ENCODE data around the gene TPCN2.

The TPCN2 gene

GRCh38 chr11:69094111-69094914 lies 45.6 kb downstream of the TPCN2 start:
- no peak for DNase-seq (ENCODE audit: low read depth in 2 of 2)

GRCh38 chr11:69094915-69095290 lies 46.2 kb downstream of the TPCN2 start:
- DNase-seq (ENCODE audit: low read depth in 2 of 2) = no peak

- DNase-seq (ENCODE audit: low read depth in 2 of 2) = no peak
These were observed 46.6 kb downstream of the TPCN2 start for GRCh38 chr11:69095300-69095699.

- DNase-seq (ENCODE audit: low read depth in 2 of 2) = no peak
These were observed 47.7 kb downstream of the TPCN2 start for GRCh38 chr11:69096473-69096872.

- no peak for DNase-seq (ENCODE audit: low read depth in 2 of 2)
These were observed 48.5 kb downstream of the TPCN2 start for GRCh38 chr11:69097263-69097662.

DNA sequence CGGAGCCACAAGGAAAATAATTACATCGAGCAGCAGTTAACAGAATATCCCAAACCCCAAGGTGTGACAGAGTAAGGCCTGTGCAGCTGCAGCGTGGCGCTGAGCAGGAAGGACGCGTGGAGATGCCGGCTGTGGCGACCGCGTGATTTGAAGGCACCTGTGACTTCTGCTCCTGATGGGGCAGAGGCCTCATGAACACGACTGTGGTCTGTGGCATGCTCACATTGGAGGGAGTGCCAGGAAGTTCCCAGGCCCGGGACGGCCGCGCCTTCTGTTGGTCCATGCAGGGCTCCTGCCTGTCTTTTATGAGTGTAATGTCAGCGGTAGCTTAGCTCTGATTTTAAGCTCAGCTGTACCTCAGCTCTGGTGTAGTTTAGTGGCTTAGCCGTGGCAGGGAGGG lies 50.4 kb downstream of the TPCN2 start:
- DNase-seq (ENCODE audit: low read depth in 2 of 2) = no peak

DNA sequence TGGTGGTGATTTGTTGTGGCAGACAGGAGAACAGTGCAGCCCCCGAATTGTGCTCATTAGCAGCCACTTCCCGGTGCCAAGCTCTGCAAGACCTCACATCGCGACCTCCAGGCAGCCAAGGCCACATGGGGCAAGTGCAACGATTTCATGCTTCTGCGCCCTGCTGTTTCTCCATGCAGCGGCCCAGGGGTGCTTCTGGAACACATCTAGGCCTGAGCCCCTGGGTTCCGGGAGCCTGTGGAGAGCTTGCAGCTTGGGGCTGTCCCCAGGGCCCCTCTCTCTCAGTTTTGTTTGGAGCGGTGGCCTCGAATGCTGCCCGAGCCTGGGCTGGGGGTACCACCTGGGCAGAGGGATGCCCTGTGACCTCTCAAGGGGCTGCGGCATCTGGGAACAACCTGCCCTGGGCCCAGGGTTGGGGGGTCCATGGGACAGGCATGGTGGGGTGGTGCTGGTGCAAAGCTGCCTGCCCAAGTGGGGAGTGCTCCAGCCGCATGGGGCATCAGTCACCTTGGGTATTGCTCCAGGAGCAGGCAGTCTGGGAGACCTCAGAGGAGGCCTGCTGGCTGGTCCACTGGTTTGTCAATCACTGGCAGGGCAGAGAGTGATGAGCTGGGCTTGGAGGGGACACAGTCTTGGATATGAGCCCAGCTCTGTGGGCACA lies 51.9 kb downstream of the TPCN2 start:
- DNase-seq (ENCODE audit: low read depth in 2 of 2) = no peak

DNA sequence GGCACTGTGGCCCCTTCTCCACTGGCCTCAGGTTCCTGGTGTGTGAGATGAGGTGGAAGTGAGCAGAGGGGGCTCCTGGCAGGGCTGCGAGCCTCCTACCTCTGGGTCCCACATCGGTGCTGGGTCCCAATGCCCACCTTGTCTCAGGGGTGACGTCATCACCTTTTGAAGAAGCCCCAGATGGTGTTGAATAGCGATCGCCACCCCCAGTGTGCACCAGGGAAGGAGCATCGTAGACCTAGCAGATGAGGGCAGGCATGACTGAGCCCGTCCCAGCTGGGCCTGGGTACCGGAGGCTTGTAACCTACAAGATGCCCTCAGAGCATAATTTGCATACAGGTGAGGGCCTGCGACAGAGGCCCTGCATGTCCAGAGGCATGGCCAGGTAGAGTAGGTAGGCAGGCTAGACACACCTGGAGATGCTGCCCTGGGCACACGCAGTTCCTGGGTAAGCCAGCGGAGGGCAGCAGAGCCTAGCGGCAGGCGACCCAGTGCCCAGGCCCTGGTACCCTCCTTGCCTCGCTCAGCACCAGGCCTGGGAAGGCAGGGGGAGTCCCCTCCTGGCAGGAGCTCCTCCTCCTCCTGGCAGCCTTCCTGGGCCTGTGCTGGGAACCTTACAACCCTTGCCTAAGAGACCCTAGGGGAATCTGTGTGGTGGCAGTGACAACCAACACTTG lies 52.5 kb downstream of the TPCN2 start:
- peak; percentile 40 to 47 for DNase-seq (ENCODE audit: low read depth in 2 of 2)

GRCh38 chr11:69101792-69102695 lies 53.3 kb downstream of the TPCN2 start:
- no peak for DNase-seq (ENCODE audit: low read depth in 2 of 2)

DNA sequence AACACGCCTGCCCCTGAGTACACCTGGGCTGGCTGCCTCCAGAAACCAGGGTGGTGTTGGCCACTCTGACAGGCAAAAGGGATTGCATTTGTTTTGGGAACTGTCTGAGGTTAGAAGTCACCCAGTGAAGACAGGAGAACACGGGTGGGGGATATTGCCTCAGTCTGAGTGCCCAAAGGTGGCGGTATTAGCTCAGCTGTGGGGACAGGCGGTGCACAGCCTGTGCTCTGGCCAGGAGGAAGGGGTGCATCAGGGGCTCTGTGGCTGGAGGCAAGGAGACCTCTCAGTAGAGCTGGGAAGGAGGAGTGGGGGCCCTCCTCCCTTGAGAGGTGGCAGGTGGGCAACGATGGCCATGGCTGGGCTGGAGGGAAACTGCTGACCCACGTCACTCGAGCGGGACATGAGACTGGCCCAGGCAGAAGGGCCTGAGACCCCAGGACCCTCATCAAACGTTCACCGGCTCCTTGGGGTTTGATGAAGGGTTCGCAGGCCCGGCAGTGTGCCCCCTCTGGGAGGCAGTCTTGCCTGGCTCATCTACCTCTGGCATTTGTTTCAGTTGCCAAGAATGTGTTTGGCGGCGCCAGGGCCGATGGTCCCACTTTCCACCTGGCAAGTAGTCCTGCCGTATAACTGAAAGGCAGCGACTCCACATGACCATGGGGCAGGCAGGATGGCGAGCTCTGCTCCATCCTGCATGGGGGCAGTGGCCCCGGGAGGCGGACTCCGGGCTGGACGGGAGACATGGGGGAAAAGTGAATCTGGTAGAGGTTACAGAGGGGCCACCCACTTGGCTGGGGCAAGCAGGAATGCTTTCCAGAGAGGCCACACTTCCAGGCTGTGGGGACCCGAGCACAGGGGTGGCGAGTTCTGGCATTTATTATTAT lies 54.2 kb downstream of the TPCN2 start:
- DNase-seq (ENCODE audit: low read depth in 2 of 2) = no peak

GRCh38 chr11:69104212-69104855 lies 55.6 kb downstream of the TPCN2 start:
- DNase-seq (ENCODE audit: low read depth in 2 of 2) = no peak

- no peak for DNase-seq (ENCODE audit: low read depth in 2 of 2)
These were observed 56.2 kb downstream of the TPCN2 start for GRCh38 chr11:69104856-69105395.

DNA sequence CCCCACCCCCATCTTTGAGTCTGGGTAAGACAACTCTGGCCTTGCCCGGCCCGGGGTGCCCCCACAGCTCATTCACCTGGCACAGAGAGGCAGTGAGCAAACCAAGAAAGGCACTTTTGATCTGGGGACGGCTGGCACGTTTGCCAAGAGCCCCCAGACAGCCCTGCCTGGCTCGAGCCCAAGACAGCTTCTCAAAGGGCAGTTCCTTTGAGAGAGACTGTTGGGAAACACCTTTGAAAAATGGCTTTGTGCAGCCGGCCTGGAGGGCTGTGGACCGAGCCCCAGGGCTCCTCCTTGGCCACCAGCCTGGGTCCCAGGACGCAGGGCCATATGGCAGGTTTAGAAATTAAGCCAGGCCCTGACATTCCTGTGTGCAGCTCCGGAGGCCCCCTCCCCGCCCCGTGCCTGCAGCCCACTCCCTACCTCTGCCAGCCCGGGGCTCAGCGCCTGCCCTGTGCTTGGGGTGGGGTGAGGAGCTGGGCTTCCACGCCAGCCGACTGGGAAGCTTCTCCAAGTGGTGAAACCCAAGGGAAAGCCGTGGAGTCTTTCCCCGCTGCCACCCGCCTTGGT lies 56.8 kb downstream of the TPCN2 start:
- DNase-seq (ENCODE audit: low read depth in 2 of 2) = no peak

DNA sequence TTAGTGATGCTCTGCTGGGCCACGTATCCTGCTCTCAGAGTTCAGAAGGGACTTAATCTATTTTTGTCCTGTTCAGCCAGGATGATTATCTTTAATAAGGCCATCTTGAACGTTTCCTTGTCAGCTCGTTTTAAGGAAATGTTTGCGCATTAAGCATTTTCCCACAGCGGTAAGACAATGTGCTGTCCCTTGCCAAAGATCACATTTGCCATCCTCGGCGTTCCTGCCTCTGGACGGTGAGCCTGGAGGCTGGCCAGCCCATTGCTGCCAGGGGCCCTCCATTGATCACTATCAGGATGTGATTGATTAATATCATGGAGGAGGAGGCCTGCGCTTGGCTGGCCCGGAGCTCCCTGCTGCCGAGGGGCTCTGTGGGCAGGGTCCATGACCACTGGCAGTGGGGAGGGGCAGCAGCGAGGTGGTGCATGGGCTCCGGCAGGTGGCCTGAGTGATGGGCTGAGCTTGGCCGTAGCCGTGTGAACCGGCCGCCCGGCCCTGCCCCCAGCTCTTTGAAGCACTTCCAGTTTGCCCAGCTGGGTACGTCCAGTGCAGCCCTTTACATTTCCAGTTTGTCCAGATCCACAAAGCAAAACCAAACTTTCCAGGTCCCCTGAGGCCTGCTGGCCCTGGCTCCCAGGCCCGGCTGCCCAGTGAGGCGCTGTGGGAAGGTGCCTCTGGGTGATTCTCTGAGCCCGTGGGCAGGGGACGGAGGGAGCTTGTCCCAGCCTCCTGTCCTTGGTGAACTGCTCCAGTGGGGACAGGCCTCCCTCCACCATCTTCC lies 57.5 kb downstream of the TPCN2 start:
- DNase-seq (ENCODE audit: low read depth in 2 of 2) = no peak

DNA sequence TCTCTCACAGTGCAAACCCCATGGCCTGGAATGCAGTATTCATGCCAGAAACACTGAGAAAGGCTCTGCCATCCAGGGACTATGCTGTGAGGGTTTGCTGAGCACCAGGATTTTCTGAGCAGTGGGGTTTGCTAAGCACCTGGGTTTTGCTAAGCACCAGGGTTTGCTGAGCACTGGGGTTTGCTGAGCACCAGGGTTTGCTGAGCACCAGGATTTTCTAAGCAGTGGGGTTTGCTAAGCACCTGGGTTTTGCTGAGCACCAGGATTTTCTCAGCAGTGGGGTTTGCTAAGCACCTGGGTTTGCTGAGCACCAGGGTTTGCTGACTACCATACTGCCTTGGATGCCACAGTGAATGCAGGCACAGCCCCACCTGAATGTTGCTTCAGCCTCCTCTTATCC lies 58.7 kb downstream of the TPCN2 start:
- no peak for DNase-seq (ENCODE audit: low read depth in 2 of 2)

DNA sequence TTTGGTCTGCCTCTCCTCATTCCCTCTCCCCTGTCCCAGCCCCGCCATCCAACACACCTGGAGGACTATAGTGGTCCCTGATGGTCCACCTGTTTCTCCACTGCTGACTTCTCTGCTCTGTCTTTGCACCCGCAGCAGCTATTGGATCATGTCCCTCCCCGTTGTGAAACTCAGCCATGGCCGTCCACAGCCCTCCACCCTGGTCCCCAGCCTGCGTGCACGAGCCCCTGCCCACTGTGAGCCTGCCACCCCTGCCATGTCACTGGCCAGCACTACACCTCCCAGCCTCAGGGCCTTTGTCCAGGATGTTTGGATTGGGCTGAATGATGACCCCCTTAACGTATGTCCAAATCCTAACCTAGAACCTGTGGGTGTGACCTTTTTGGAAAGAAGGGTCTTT lies 59.3 kb downstream of the TPCN2 start:
- DNase-seq (ENCODE audit: low read depth in 2 of 2) = no peak

DNA sequence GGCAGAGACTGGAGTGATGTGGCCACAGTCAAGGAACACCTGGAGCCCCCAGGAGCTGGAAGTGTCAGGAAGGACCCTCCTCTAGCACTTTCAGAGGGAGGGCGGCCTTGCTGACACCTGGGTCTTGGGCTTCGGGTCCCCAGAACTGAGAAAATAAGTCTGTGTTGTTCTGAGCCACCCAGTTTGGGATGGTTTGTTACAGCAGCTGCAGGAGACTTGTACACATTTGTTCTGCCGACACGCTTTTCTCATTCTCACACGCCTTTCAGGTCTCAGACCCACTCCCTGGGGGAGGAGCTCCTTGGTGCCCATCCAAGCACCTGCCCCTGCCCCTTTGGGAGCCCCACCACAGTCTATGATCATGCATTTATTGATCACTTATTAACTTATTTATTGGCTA lies 59.8 kb downstream of the TPCN2 start:
- no peak for DNase-seq (ENCODE audit: low read depth in 2 of 2)

DNA sequence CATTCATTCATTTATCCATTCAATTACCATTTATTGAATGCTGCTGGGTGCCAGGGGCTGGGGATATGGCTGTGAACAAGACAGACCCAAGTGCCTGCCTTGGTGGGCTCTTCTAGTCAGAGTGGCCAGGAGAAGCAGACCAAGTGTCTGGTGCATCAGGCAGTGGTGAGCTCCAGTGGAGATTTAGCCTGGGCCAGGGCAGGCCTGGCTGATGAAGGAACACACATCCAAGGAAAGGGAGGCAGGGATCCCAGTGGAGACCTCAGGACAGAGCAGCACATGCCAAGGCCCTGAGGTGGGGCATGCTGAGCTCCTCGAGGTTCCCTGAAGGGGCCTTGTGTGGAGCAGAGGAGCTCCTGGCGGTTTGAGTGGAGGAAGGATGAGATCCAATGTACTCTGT lies 60.4 kb downstream of the TPCN2 start:
- no peak for DNase-seq (ENCODE audit: low read depth in 2 of 2)

GRCh38 chr11:69110451-69110850 lies 61.7 kb downstream of the TPCN2 start:
- no peak for DNase-seq (ENCODE audit: low read depth in 2 of 2)
